Prostate gland (tissue), 2 donors: ENCODE measurements around the gene NDUFA11.

Experiments
- CTCF ChIP-seq, 4 experiments: fragments of 200-600 bp in 2 of 4; fragments of 450-650 bp in 2 of 4; sonication (generic) in 2 of 4; IDR thresholded peaks; 1 replicate in 3 of 4; 2 replicates in 1 of 4; pipeline ENCODE4 v1.5.1; 2016 to 2019; ENCODE audit warnings: antibody characterized with exemption in 4 of 4, mild to moderate bottlenecking in 2 of 4, moderate library complexity in 2 of 4
- POLR2A ChIP-seq: fragments of 450-650 bp; IDR thresholded peaks from one replicate; pipeline ENCODE4 v1.6.1; 2016; ENCODE audit warnings: antibody characterized with exemption, mild to moderate bottlenecking
- POLR2AphosphoS5 ChIP-seq: sonication (generic); formaldehyde crosslinking; IDR thresholded peaks from one replicate; pipeline ENCODE4 v1.6.1; 2017; ENCODE audit warnings: antibody characterized with exemption

GRCh38 chr19:5916181-5916708, 12.7 kb upstream of the NDUFA11 start:
- TF ChIP-seq CTCF (IDR thresholded peaks at IDR 0.05) (no peak), POLR2A (no peak), POLR2AphosphoS5 (no peak)
